Stimulated activated CD4-positive, alpha-beta T cell treated with anti-CD3 and anti-CD28 coated beads, TNF-alpha, amount 100 ng/mL, for 4 hours (primary cell): Measurements from ENCODE around the gene EDC4.
"Not testable (repeated sequence)": the region's sequence is repeated elsewhere in the genome, so short reads cannot be mapped to it uniquely, and the experiment has no call there.

Source experiments
- DNase-seq, 3 experiments: peaks; one replicate each; pipeline ENCODE4 v3.0.0-alpha.2; 2020; ENCODE audit warnings: low read depth in 3 of 3

The EDC4 gene

GRCh38 chr16:67907397-67908180 lies 34.7 kb downstream of the EDC4 start:
- DNase-seq = no peak

GRCh38 chr16:67909056-67909742 lies 36.3 kb downstream of the EDC4 start:
- DNase-seq = no peak

- DNase-seq = no peak
Measured at GRCh38 chr16:67910158-67910557, 37.3 kb downstream of the EDC4 start.

DNA sequence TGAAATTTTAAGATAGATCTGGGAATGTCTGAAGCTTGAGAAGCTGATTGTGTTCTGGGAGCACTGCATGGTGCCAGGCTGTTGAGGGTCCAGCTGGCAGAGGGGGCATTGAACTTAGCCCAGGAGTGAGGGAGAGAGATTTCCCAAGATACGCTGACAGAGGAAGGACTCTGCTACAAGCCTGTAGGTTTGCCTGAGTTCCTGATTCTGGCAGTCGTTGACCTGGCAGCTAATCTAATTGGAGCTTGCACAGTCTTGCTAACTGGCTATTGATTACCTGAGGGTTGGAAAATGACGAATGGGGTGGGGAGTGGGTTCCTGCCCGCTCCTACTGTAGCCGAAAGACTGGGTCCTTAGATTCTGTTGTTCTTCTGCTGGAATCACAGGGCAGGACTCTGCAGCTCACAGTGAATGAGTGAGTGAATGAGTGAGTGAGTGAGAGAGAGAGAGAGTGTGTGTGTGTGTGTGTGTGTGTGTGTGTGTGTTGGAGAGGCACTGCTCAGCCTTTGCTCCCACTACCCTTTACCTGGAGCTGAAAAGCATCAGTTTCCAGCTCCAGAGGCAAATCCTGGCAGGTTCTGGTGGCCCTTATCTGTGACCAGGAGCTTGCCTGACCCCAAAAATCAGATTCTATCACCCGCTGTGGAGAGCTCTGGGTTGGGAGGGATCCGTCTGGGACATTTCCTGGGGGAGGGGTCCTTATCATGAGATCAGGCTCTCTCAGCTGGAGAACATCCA lies 42.1 kb downstream of the EDC4 start:
- DNase-seq = no peak

DNA sequence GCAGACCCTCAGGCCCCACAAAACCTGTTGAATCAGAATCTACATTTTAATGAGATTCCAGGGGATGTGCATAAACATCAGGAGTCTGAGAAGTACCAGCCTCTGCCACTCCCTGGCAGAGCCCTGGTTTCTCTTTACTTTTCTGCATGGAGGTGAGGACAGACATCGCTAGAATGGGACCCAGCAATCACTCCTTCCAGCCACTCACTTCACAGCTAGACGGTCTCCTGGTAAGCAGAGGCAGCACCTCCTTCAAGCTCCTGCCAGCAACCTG lies 42.6 kb downstream of the EDC4 start:
- not testable (repeated sequence) for DNase-seq

DNA sequence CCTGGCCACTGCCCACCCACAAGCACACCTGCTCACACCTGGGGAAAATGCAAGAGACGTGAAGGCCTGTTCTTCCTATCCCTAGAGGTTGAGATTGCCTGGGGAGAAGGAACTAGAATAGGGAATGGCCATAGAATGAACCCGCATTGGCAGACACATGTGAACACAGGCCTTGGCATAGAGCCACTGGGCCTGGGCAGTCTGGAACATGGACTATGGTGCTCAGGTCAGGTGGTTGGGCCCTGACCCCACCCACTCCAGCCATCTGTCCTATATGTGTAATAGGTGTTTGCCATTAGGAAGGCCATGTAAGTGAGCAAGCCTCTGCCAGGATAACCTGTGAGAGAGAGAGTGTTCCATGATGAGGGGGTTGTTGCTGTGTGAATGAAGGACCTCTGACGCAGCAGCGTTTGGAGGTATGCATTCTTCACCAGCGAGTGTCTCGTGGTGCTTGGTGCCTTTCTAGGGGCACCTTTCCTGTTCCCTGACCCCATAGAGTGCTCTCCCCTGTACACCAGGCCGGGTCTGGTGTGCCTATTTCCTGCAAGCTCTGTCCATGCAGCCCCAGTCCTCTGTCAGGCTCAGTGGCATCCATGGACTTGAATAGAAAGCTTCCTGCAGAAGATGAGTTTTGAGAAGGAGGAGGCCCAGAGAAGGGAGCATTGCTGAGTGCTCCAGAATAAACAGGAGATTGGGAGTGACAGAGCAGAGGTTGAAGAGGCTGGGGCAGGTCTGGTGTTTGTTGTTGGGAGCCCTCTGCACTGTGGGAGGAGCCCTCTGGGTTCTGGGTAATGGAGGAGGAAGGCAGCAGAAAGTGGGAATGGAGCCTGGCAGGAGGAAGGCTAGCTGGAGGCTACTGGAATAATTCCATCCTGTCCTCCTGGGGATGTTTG lies 43.2 kb downstream of the EDC4 start:
- no peak for DNase-seq

DNA sequence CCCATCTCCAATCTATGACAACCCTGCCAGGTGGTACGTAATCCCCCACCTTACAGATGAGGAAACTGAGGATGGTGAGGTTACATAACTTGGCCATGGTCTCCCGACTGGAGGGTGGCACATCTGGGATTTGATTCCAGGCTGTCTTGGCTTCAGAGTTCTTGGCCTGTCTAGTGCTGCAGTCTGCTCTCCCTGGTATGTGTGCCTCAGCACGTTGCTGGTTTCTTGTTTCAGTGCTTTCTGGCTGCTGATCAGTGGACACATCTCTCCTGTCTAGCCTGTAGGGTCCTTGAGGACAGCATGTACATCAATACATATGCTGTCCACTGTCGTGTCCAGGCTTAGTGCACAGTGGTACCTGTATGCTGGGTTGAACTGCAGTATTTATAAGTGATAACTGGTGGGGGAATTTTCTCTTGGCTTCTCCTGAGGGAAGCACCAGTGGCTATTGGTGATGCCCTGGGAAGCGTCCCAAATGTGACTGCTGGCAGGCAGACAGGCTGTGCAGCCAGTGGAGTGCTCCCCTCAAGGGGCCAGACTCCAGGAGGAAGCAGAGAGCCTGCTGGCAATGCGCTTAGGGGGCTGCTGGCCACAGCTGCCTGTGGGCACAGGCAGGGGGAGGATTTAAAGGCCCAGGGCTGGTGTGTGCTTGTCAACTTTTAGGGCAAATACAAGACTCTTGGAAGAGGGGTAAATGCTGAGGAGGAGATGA lies 44.4 kb downstream of the EDC4 start:
- DNase-seq = no peak

DNA sequence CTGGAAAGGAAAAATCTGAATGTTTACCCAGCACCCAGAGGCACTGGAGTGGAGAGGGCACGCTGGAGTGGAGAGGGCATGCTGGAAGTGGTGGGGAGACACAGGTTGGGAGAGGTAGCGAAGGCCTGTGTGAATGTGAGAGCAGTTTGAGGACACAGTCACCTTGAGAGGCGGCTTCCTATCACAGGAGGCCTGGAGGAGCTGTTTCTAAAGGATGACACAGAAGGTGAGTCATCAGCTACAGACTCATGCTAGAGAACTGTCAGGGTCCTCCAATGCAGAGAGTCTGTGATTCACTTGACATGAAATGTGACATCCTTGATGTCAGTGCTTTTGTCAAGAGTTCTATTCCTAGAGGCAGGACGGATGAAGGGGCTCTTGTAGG lies 45.0 kb downstream of the EDC4 start:
- peak in 1 of 3 experiments; percentile 26 for DNase-seq

GRCh38 chr16:67919622-67920221 lies 46.9 kb downstream of the EDC4 start:
- no peak for DNase-seq

- no peak for DNase-seq
Measured at GRCh38 chr16:67922221-67922620, 49.4 kb downstream of the EDC4 start.

GRCh38 chr16:67922740-67923139 lies 49.9 kb downstream of the EDC4 start:
- no peak for DNase-seq

DNA sequence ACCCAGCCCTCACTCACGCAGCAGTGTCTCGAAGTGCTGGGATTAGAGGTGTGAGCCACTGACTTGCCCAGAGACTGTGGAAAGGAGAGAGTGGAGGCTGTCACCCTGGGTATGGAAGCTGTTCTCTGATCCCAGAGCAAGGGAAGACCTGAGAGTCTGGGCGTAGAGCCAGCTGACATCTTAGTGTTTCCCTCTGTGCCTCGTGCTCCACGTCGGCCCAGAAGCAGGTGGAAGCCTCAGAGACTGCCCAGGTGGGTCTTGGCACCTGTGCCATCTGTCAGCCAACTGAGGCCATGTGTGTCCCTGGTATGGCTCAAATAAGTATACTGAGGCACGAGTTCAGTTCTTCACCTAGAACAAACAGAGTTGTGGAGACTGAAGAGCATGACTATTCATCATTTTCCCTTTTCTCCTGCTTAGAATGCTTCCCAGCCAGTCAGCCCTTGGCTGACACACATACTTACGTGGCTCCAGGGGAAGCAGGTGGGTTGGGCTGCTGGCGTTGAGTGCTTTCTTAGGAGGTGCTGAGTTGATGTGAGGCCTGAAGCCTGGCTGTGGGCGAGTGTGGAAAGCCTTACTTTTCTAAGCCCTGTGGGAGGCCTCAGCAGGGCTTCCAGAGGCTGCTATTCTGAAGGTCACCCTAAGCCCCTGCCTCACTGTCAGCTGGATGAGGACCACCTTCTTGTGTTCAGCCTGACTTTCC lies 50.7 kb downstream of the EDC4 start:
- no peak for DNase-seq

GRCh38 chr16:67924140-67924906 lies 51.5 kb downstream of the EDC4 start:
- DNase-seq = no peak

DNA sequence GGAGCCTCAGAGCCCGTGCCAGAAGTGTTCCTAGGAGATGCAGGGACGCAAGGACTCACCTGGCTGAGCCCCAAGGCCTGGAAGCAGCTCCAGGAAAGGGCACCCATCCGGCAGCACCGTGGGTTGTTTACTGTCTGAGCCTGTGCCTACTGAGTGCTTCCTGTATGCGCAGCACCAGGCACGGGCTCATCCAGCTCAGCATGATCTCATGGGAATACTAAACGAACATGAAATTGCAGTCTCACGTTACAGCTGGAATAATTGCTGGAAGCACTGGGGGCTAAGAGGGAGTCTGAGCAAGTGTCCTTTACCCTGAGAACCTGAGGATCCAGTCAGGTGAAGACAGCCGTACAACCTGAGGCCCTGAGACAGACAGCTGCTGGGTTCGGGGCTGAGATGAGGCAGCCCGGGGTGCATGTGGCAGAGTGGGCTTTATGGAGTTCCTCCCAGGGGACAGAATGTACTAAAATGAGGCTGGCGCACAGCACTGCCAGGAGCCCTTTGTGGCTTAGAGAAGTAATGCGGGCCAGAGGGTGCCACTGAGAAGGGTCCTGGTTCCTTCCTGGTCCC lies 53.4 kb downstream of the EDC4 start:
- no peak for DNase-seq

- DNase-seq = no peak
Measured at GRCh38 chr16:67927131-67927941, 54.5 kb downstream of the EDC4 start.

DNA sequence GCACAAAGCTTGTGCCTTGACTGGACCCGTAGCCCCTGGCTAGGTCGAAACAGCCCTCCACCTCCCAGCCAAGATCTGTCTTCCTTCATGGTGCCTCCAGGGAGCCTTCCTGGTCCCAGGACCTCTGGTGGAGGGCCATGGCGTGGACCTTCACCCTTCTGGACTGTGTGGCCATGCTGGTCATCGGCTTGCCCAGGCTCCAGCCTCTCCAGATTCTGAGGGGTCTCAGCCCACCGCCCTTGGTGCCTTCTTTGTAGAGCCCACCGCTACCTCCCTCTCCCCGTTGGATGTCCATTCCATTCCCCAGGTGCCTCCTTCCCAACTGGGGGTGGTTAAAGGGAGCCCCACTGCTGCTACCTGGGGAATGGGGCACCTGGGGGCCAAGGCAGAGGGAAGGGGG lies 55.3 kb downstream of the EDC4 start:
- DNase-seq = no peak

- peak; percentile 53 to 63 (median 61) for DNase-seq
Measured at GRCh38 chr16:67928561-67929364, 55.9 kb downstream of the EDC4 start.
